Liver (tissue), 2 donors: ENCODE data around the gene PARD3.

ENCODE experiments used
- GABPA ChIP-seq, 2 donors: IDR thresholded peaks in 1 of 2; conservative IDR thresholded peaks in 1 of 2; 2 replicates each; pipeline ENCODE4 v1.6.1; 2016; ENCODE audit warnings: antibody characterized with exemption in 2 of 2, mild to moderate bottlenecking in 1 of 2, moderate library complexity in 1 of 2
- REST ChIP-seq: IDR thresholded peaks from 2 replicates; pipeline ENCODE4 v1.6.1; 2016; ENCODE audit warnings: antibody characterized with exemption, mild to moderate bottlenecking
- donor health status: healthy.

- TF ChIP-seq REST (no peak), GABPA (IDR thresholded peaks at IDR 0.05 in 1 of 2, conservative IDR thresholded peaks at IDR 0.05 in 1 of 2) (no peak)
Measured at GRCh38 chr10:34216348-34216945, 598.6 kb downstream of the PARD3 start.
